GM12891 (cell line): ENCODE results near the gene TLK2.

ENCODE experiments used
- PAX5 ChIP-seq: IDR thresholded peaks from 2 replicates; pipeline ENCODE4 v1.6.1; 2011; ENCODE audit warnings: low read length, moderate library complexity, mild to moderate bottlenecking; ENCODE audit not compliant: insufficient read depth, severe bottlenecking
- POLR2A ChIP-seq: IDR thresholded peaks from 2 replicates; pipeline ENCODE4 v1.6.1; 2011; ENCODE audit warnings: low read depth, low read length, control low read depth
- POLR2AphosphoS5 ChIP-seq: IDR thresholded peaks from 2 replicates; pipeline ENCODE4 v1.6.1; 2011; ENCODE audit warnings: low read depth, low read length, control low read depth
- SPI1 ChIP-seq: IDR thresholded peaks from 2 replicates; pipeline ENCODE4 v1.6.1; 2011; ENCODE audit warnings: low read depth, low read length, control low read depth
- TAF1 ChIP-seq: IDR thresholded peaks from 2 replicates; pipeline ENCODE4 v1.6.1; 2011; ENCODE audit warnings: low read depth, low read length, control low read depth

DNA sequence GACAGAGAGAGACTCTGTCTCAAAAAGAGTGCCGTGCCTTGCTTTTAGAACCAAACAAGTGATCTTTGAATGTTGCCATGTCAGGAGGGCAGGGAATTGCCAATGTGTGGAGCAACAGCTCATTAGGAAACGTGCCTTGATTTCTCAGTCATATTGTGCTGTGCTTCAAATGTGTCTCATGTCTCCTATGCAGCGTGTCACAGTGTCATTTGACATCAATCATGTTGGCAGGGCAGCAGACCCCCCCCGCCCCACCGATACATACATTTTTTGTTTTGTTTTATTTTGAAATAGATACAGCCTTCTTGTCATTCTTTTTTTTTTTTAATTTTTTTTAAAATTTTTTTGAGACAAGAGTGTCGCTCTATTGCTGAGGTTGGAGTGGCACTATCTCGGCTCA is 170.9 kb downstream of the TLK2 start:
- TF ChIP-seq POLR2AphosphoS5 = no peak
- TF ChIP-seq POLR2A = no peak
- TF ChIP-seq PAX5 = no peak
- no peak for TF ChIP-seq TAF1
- TF ChIP-seq SPI1 = no peak
